ELR (cell line): ENCODE measurements around the gene TAF1D.

Experiments
- DNase-seq: peaks from one replicate; pipeline ENCODE4 v3.0.0-alpha.2; 2015; ENCODE audit warnings: low read depth

Gene TAF1D

DNA sequence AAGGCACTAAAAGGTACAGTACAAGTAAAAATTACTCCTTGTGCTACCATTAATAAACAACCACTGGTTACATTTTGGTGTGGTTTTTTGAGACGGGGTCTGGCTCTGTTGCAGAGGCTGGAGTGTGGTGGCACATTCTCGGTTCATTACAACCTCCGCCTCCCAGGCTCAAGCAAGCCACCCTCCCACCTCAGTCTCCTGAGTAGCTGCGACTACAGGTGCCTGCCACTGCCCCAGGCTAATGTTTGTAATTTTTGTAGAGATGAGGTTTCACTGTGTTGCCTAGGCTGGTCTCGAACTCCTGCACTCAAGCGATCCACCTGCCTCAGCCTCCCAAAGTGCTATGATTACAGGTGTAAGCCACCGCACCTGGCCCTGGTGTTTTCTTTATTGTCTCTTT is 20.8 kb downstream of the TAF1D start:
- DNase-seq, result no peak

DNA sequence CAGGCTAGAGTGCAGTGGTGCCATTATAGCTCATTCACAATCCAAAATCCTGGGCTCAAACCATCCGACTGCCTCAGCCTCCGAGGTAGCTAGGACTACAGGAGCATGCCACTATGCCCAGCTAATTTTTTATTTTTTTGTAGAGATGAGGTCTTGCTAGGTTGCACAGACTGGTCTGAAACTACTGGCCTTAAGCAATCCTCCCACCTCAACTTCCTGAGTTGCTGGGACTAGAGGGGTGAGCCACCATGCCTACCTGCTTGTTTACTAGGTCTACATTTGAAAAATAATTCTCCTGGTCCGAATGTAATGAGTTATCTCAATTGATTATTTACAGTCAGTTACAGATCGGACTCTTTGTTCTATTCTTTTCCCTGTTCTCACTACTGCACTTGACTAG is 22.0 kb downstream of the TAF1D start:
- no peak for DNase-seq

DNA sequence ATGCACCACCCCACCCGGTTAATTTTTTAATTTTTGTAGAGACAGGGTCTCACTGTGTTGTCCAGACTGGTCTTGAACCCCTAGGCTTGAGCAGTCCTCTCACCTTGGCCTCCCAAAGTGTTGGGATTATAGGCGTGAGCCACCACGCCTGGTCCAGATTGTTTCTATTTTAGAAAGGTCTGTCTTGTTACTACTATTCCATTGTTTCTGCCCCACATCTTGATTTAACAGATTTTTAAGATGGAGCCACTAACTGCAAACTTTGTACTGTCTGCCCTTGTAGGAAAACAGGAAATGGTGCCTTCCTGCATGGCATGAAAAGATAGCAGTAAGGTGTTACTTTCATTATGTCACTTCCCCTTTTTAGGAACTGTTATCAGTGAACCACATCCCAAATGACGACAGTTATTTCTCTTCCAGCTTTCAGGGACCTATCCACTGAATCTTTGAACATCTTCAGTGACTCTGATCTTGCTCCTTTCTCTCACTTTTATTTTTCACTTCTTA is 23.2 kb downstream of the TAF1D start:
- DNase-seq, result no peak

DNA sequence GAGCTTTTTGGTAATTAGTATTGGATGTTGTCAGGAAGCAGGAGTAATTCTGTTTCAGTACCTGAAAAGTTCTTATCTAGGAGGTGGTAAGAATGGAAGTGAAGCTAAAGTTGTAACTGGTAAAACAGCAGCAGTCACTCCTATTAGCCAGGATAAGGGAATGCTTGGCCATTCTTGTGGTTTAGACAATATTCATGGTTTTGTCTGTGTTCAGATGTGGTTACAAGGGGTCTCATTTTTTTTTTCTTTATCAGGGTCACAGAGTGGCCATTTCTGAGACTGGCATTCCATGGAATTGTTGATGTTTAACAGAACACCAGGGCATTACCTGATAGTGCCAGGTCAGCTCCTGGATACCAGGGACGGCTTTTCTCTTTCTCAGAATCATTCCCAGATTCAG is 23.8 kb downstream of the TAF1D start:
- DNase-seq, result no peak

DNA sequence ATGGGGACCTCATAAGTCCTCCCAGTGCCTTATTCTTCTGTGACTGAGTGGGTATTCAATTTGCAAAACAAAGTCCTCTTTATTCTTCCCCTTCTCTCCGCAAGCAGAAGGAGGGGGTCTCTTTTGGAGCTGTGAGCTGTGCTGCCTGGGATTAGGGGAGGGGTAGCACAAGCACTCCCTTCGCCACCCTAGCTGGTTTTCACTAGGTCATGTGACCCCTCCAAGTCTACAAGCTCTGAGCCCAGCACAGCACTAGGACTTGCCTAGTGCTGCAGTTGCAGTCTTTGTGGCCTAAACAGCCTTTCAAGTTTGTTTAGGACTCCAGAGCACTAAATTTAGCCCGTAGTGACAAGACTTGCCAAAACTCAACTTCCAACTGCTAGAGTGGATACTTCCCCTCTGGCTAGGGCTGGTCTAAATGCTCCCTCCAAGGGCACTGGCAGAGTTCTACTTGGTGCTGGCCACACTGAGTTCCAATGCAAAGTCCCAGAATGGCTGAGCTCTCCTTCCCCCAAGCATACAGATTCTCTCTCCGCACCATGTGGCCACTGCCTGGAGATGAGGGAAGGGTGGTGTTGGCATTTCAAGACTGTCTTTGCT is 25.4 kb downstream of the TAF1D start:
- DNase-seq, result no peak

DNA sequence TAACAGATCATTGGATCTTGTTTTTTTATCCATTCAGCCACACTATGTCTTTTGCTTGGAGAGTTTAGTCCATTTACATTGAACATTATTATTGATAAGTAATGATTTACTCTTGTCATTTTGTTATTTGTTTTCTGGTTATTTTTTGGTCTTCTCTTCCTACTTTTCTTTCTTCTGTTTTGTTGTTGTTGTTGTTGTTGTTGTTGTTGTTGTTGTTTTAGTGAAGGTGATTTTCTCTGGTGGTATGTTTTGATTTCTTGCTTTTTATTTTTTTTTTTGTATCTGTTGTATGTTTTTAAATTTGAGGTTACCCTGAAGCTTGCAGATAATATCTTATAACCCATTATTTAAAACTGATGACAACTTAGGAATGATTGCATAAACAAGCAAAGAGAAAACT is 28.6 kb downstream of the TAF1D start:
- DNase-seq, result no peak

DNA sequence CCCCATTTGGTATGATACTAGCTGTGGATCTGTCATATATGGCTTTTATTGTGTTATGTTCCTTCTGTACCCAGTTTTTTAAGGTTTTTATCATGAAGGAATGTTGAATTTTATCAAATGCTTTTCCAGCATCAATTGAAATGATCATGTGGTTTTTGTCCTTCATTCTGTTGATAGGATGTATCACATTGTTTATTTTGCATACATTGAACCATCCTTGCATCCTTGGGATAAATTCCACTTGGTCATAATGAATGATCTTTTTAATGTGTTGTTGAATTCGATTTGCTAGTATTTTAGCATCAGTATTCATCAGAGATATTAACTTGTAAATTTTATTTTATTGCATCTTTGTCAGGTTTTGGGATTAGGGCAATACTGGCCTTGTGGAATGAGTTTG is 31.1 kb downstream of the TAF1D start:
- no peak for DNase-seq

DNA sequence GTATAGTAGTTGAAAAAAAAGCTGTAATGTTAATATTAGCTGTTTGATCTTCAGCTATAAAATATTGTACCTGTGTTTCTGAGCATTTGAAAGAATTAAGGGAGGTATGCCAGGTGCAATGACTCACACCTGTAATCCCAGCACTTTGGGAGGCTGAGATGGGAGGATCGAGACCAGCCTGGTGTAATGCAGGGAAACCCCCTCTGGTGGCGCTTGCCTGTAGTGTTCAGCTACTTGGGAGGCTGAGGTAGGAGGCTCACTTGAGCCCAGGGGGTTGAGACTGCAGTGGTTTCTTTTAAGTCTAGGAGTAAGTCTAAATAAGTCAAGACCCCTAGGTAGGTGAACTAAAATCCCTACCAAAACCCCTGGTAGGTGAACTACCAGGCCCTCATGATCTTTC is 37.1 kb downstream of the TAF1D start:
- DNase-seq, result peak; percentile 27

DNA sequence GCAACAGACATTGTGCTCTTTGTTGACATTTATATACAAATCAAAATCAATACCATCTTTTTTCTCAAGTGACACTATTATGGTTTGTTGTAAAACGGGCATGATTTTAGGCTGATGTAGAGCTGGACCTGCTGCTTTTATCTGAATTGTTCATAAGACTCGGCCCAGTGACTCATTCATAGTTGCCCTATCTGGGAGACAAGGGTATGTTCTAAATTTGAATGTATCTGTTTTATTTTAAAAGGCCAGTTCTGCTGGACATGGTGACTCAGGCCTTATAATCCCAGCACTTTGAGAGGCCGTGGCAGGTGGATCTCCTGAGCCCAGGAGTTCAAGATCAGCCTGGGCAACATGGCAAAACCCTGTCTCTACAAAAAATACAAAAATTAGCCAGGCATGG is 40.5 kb downstream of the TAF1D start:
- DNase-seq, result no peak

DNA sequence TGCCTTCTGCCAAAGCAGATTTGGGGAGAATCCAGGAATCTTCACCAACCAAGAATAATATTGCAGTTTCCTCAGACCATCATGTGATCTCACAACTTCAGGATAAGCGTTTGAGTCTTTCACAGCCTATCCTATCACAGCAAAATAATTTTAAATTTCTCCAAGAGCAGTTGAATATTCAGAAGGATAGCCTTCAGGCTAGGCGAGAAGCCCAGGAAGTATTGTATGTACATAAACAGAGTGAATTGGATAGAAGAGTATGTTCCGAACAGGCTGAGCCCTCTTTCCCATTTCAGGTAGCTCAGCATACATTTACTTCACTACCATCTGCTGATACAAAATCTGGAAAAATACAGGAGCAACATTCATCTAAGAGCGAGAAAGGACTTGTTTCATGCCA is 43.7 kb downstream of the TAF1D start:
- no peak for DNase-seq

DNA sequence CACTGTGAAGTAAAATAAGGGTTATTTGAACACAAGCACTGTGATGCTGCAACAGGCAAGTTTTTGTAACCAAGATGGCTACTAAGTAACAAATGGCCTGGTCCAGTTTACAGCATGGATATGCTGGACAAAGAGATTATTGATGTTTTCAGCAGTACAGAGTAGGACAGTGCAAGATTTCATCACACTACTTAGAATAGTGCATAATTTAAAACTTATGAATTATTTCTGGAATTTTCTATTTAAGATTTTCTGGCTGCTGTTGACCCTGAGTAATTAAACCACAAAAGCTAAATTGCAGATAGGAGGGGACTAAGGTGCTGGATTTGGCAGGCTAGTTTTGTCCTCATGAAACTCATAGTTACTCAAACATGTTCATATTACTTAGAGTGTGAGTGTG is 46.7 kb downstream of the TAF1D start:
- DNase-seq, result no peak

DNA sequence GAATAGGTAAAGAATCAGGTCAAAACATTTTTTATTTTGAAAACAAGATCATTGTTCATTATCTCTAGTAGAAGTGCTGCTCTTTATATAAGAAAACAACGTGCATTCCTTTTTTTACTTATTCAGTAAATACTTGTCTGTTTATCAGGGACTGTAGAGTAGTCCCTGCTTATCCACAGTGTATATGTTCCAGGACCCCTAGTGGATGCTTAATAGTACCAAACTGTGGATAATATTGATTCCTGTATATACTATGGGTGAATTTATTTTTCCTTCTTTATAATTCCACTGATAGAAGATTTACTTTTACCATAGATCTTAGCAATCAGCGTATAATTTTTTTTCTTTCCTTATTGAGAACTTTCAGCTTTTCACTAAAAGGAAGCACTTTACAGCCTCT is 47.2 kb downstream of the TAF1D start:
- peak; percentile 17 for DNase-seq

DNA sequence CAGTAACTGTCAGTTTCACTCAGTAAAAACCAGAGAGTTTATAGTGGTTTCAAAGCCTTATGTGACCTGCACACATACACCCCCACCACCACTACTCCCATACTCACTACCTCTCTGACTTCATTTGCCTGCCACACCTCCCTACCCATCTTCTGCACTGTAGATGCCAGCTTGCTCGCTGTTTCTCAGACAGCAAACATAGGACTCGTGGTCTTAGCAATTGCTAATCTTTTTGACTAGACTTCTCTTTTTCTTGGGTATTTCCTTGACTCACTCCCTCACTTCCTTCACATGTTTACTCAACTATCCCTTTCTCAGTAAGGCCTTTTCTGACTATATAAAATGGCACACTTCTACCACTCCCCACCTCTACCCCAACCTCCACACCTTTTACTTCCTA is 52.1 kb downstream of the TAF1D start:
- no peak for DNase-seq

DNA sequence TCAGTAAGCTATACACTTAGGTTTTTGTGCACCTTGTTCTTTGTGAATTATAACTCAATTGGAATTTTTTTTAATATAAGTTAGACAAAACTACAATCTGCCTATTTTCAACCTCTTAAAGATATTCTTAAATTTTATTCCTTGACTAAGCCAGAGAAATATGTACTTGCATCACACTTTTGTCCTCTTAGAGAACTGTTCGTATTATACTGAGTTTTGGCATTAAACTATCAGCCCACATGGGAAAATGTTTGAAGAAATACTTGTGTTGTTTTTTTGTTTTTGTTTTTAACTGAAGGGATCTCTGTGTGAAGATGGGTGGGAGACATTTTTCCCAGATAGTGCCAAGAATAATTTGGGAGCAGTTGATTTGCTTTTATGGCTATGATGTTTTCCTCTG is 54.5 kb downstream of the TAF1D start:
- DNase-seq, result peak; percentile 34

DNA sequence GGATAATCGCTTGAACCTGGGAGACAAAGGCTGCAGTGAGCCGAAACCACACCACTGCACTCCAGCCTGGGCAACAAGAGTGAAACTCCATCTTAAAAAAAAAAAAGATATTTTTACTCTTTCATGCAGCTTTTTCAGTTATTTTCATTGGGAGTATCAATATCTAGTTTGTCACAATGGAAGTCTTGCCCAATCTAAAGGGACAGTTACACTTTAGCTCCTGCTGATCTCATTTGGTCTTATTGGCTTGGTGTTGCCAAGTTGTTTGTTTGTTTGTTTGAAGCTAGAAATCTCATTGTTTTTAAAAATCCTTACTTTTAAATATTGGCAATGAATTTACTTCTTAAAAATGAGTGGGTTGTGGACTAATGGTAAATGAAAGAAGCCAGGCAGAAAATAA is 55.1 kb downstream of the TAF1D start:
- DNase-seq, result no peak
